ENCODE measurements around the gene PLXND1.

DNA sequence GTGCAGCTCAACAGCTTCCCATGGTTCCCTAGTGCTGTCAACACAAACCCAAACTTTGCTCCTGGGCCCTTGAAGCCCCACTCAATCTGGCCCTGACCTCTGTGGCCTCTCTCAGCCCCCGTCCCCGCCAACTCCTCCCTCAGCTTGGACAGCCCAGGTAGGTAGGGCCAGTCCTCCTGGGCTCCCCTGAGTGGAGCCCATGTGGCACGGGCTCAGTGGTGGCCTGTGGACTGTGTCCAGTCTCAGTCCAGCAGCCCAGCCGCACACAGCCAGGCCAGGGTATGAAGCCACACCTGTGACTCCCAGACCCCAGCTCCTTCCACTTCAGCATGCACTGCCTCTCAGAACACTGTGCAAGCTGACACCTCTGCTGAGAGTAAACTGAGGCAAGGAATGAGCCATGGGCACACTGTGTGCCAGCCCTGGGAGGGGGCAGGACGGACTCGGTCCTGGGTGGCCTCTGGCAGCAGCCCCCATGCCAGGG, 11.5 kb downstream of the PLXND1 start:
- TF ChIP-seq, protein P1, sequence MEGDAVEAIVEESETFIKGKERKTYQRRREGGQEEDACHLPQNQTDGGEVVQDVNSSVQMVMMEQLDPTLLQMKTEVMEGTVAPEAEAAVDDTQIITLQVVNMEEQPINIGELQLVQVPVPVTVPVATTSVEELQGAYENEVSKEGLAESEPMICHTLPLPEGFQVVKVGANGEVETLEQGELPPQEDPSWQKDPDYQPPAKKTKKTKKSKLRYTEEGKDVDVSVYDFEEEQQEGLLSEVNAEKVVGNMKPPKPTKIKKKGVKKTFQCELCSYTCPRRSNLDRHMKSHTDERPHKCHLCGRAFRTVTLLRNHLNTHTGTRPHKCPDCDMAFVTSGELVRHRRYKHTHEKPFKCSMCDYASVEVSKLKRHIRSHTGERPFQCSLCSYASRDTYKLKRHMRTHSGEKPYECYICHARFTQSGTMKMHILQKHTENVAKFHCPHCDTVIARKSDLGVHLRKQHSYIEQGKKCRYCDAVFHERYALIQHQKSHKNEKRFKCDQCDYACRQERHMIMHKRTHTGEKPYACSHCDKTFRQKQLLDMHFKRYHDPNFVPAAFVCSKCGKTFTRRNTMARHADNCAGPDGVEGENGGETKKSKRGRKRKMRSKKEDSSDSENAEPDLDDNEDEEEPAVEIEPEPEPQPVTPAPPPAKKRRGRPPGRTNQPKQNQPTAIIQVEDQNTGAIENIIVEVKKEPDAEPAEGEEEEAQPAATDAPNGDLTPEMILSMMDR (IDR thresholded peaks at IDR 0.05; ENCODE audit: borderline replicate concordance, extremely low read depth, low read length, poor library complexity, severe bottlenecking), result no peak
- no peak for TF ChIP-seq EZH2 (IDR thresholded peaks at IDR 0.05; ENCODE audit: borderline replicate concordance, low read depth, low read length, severe bottlenecking)
